Endothelial cell of umbilical vein (primary cell): ENCODE data around the gene GP5. TPM values are rescaled to one million over a fixed set of nuclear protein-coding genes. Genes with fewer than 3 reads are reported as not detected.

Experiments used
- BruUV-seq: library from RNA; stranded (reverse); fragments of 400-500 nt; replicated peaks from 2 replicates; lab custom pipeline; 2021; lab: Mats Ljungman, UMichigan
- CTCF ChIA-PET: fragments of 300-600, 350-600 bp; sonication (Branson Sonifier 250); formaldehyde crosslinking; loops from one replicate; lab custom pipeline; 2021; ENCODE audit warnings: antibody characterized with exemption, inconsistent platforms; lab: Charles Lee
- POLR2A ChIA-PET: fragments of 300-600, 350-600 bp; sonication (Branson Sonifier 250); formaldehyde crosslinking; loops from one replicate; lab custom pipeline; 2021; ENCODE audit warnings: antibody characterized with exemption, inconsistent platforms; lab: Charles Lee
- DNase-seq: peaks from one replicate; pipeline ENCODE4 v3.0.0-alpha.2; 2011; ENCODE audit warnings: low read depth, low spot score
- FAIRE-seq: peaks from 2 replicates; lab custom pipeline; 2011; peaks lifted over from hg19 to GRCh38; lab: Jason Lieb, UNC
- H2AFZ ChIP-seq: 2 replicates; pipeline ENCODE4 v1.6.0; 2012; ENCODE audit warnings: low read depth, low read length, control low read depth, inconsistent platforms
- H3K27ac ChIP-seq: 2 replicates; pipeline ENCODE4 v1.5.1; 2011; ENCODE audit warnings: low read depth, mild to moderate bottlenecking, control low read depth, low read length, moderate library complexity; ENCODE audit not compliant: insufficient read depth
- H3K27me3 ChIP-seq, 2 experiments: 2 replicates each; pipeline versions ENCODE4 v1.6.0 to v1.6.1; 2011; ENCODE audit warnings: low read length in 2 of 2, mixed read lengths in 1 of 2; ENCODE audit not compliant: control insufficient read depth in 2 of 2, insufficient read depth in 2 of 2
- H3K36me3 ChIP-seq, 2 experiments: 2 replicates in 1 of 2; 3 replicates in 1 of 2; pipeline ENCODE4 v1.5.1; 2011; ENCODE audit warnings: low read length in 2 of 2, mild to moderate bottlenecking in 1 of 2, moderate library complexity in 1 of 2; ENCODE audit not compliant: control insufficient read depth in 2 of 2, insufficient read depth in 2 of 2; ENCODE audit errors: extremely low read depth in 1 of 2
- H3K4me1 ChIP-seq: 3 replicates; pipeline ENCODE4 v1.5.1; 2011; ENCODE audit warnings: mild to moderate bottlenecking, low read length; ENCODE audit not compliant: control insufficient read depth, insufficient read depth; ENCODE audit errors: extremely low read depth
- H3K4me2 ChIP-seq: 2 replicates; pipeline ENCODE4 v1.6.1; 2011; ENCODE audit warnings: low read length, control low read depth, mixed read lengths; ENCODE audit not compliant: insufficient read depth
- H3K4me3 ChIP-seq, 3 experiments: fragments of 200-600 bp in 1 of 3; sonication (generic), shearing (Covaris generic) in 1 of 3; replicated peaks in 1 of 3; 2 replicates each; pipeline ENCODE4 v1.5.1; 2011 to 2016; ENCODE audit warnings: control low read depth in 3 of 3, low read length in 3 of 3, mild to moderate bottlenecking in 2 of 3, inconsistent platforms in 1 of 3, low read depth in 1 of 3, moderate library complexity in 1 of 3; ENCODE audit not compliant: insufficient read depth in 1 of 3
- H3K79me2 ChIP-seq: 2 replicates; pipeline ENCODE4 v1.6.0; 2012; ENCODE audit warnings: low read length, inconsistent platforms; ENCODE audit not compliant: control insufficient read depth, insufficient read depth
- H3K9ac ChIP-seq: replicated peaks from 2 replicates; pipeline ENCODE3; 2011; ENCODE audit warnings: low read length, control low read depth; ENCODE audit not compliant: insufficient read depth; ENCODE audit errors: extremely low read depth
- H3K9me1 ChIP-seq: replicated peaks from 3 replicates; pipeline ENCODE4 v1.6.0; 2011; ENCODE audit warnings: mild to moderate bottlenecking, low read length; ENCODE audit not compliant: control insufficient read depth, insufficient read depth; ENCODE audit errors: extremely low read depth
- H3K9me3 ChIP-seq: replicated peaks from 2 replicates; pipeline ENCODE4 v1.5.1; 2012; ENCODE audit warnings: low read length, inconsistent platforms; ENCODE audit not compliant: control insufficient read depth, insufficient read depth
- H4K20me1 ChIP-seq: replicated peaks from 2 replicates; pipeline ENCODE3; 2011; ENCODE audit warnings: mild to moderate bottlenecking, low read length; ENCODE audit not compliant: control insufficient read depth, insufficient read depth; ENCODE audit errors: extremely low read depth
- EZH2 ChIP-seq: IDR thresholded peaks from 2 replicates; pipeline ENCODE4 v1.6.1; 2012; ENCODE audit warnings: borderline replicate concordance, low read depth, mild to moderate bottlenecking, moderate library complexity, low read length, inconsistent platforms; ENCODE audit not compliant: severe bottlenecking
- FOS ChIP-seq: IDR thresholded peaks from 2 replicates; pipeline ENCODE4 v1.6.1; 2011; ENCODE audit warnings: mild to moderate bottlenecking, low read length, moderate library complexity, borderline replicate concordance; ENCODE audit not compliant: insufficient read depth
- GATA2 ChIP-seq: IDR thresholded peaks from 2 replicates; pipeline ENCODE4 v1.7.0; 2011; ENCODE audit warnings: low read depth, mild to moderate bottlenecking, moderate library complexity, mixed read lengths, low read length; ENCODE audit not compliant: insufficient read length, insufficient read depth
- JUN ChIP-seq: IDR thresholded peaks from 2 replicates; pipeline ENCODE4 v1.6.1; 2011; ENCODE audit warnings: borderline replicate concordance, low read depth; ENCODE audit not compliant: insufficient read length, insufficient read depth
- MYC ChIP-seq: IDR thresholded peaks from one replicate; pipeline ENCODE4 v1.6.1; 2011; ENCODE audit warnings: mild to moderate bottlenecking, low read depth, low read length
- POLR2A ChIP-seq: IDR thresholded peaks from 2 replicates; pipeline ENCODE4 v1.6.1; 2012; ENCODE audit warnings: low read depth, mild to moderate bottlenecking, control low read depth, low read length
- POLR2AphosphoS5 ChIP-seq: IDR thresholded peaks from 2 replicates; pipeline ENCODE4 v1.6.1; 2012; ENCODE audit warnings: low read depth, mild to moderate bottlenecking, control low read depth, low read length, moderate library complexity; ENCODE audit not compliant: insufficient read depth
- dilution Hi-C: fragments of 300-500 bp; cut with MboI; formaldehyde crosslinking; loops from one replicate; pipeline ENCODE4 v1.15.0; 2019; ENCODE audit warnings: low sequenced_read_pairs; ENCODE audit not compliant: extremely low pct_ligation_motif_present
- intact Hi-C: fragments of 100-400 bp; cut with micrococcal nuclease; formaldehyde crosslinking; loops from one replicate; pipeline ENCODE4 v1.10.0; 2022
- polyA plus RNA-seq, 4 experiments: library from polyadenylated mRNA; depleted of rRNA in 3 of 4; stranded (reverse) in 3 of 4; unstranded in 1 of 4; fragments of >200 nt; gene quantifications; 2 replicates each; pipeline versions ENCODE4 v1.2.1 to v1.2.3, GENCODE V29; 2011 to 2012; ENCODE audit warnings: missing spikeins in 1 of 4
- total RNA-seq: library from RNA; stranded (reverse); gene quantifications from 2 replicates; pipeline ENCODE4 v1.2.3, GENCODE V29; 2021
- TF ChIP-seq, protein P1 (sequence below), 2 donors: IDR thresholded peaks; 1 replicate in 1 of 2; 2 replicates in 1 of 2; pipeline ENCODE4 v1.5.1; 2011; ENCODE audit warnings: low read length in 2 of 2, mild to moderate bottlenecking in 2 of 2, moderate library complexity in 2 of 2, control low read depth in 1 of 2, inconsistent platforms in 1 of 2, low read depth in 1 of 2; ENCODE audit not compliant: insufficient read depth in 1 of 2; ENCODE audit errors: extremely low read depth in 1 of 2
- TF ChIP-seq, protein P2 (sequence below): IDR thresholded peaks from 2 replicates; pipeline ENCODE4 v1.6.1; 2011; ENCODE audit not compliant: insufficient read depth, insufficient read length

Gene GP5
- total and polyA plus RNA-seq, 2 donors (not counting 3 experiments of a cell fraction or from before 2014, with no cell fraction given): 0.06 to 0.11 TPM

DNA sequence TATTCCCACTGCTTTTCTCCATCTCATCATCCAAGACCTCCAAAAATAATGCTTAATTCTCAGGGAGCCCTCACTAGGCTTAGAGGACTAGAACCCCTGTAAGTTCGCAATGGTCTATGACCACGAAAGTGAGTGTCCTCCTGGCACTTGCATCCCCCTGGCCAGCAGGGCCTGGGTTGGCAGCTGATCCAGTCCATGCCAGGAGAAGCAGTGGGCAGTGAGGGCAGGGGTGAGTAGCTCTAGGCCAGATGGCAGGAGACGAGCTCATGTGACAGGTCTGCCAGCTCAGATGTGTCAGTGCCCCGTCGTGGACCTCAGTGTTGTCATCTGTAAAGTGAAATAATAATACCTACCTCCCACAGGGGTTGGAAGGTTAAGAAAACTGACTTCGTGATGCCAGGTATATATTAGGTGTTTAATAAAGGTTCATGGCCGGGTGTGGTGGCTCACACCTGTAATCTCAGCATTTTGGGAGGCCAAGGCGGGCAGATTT, 11.1 kb downstream of the GP5 start:
- Histone ChIP-seq H3K9ac (no peak overlapping the region), H3K4me3 (no peak overlapping the region), H3K9me3 (no peaks in the 10 kb centered on the region), H3K4me2 (no peak overlapping the region), H3K27ac (no peak overlapping the region), H3K79me2 (no peaks in the 10 kb centered on the region), H3K36me3 (no peaks in the 10 kb centered on the region), H4K20me1 (no peaks in the 10 kb centered on the region), H3K4me1 (no peaks in the 10 kb centered on the region), H3K27me3 (peaks cover 25 to 31% of the 10 kb centered on the region in 2 experiments), H3K9me1 (no peaks in the 10 kb centered on the region), H2AFZ (no peak overlapping the region)
- ChIA-PET POLR2A (no interaction called here), CTCF (interaction anchor here (1.2 to 1.5 kb wide), 3 partner anchors 13 to 55 kb away, joined by 3 to 6 read pairs (median 3); no protein-coding TSS in a partner anchor)
- no peak for DNase-seq
- TF ChIP-seq JUN (no peak), EZH2 (no peak), MYC (no peak), FOS (no peak), POLR2A (no peak), POLR2AphosphoS5 (no peak), GATA2 (no peak)
- TF ChIP-seq, protein P1, sequence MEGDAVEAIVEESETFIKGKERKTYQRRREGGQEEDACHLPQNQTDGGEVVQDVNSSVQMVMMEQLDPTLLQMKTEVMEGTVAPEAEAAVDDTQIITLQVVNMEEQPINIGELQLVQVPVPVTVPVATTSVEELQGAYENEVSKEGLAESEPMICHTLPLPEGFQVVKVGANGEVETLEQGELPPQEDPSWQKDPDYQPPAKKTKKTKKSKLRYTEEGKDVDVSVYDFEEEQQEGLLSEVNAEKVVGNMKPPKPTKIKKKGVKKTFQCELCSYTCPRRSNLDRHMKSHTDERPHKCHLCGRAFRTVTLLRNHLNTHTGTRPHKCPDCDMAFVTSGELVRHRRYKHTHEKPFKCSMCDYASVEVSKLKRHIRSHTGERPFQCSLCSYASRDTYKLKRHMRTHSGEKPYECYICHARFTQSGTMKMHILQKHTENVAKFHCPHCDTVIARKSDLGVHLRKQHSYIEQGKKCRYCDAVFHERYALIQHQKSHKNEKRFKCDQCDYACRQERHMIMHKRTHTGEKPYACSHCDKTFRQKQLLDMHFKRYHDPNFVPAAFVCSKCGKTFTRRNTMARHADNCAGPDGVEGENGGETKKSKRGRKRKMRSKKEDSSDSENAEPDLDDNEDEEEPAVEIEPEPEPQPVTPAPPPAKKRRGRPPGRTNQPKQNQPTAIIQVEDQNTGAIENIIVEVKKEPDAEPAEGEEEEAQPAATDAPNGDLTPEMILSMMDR (IDR thresholded peaks at IDR 0.05; ENCODE audit: extremely low read depth in 1 of 2, insufficient read depth in 1 of 2, low read depth in 1 of 2, low read length in 2 of 2): no peak
- TF ChIP-seq, protein P2, sequence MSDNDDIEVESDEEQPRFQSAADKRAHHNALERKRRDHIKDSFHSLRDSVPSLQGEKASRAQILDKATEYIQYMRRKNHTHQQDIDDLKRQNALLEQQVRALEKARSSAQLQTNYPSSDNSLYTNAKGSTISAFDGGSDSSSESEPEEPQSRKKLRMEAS: no peak
- intact Hi-C loops: no loop called here
- BruUV-seq: no TSS peak
- no peak for FAIRE-seq
- dilution Hi-C loops: no loop called here
